Measurements from ENCODE around the gene KIRREL3. TPM values are rescaled to one million over a fixed set of nuclear protein-coding genes. Genes with fewer than 3 reads are reported as not detected.

Gene KIRREL3
- total and polyA plus RNA-seq, 9 donors: 0.25 to 5.3 (median 0.48) TPM

GRCh38 chr11:126999366-126999765, 1.2 kb downstream of the KIRREL3 start:
- WGBS, 3 donors: 65 to 75% (median 66%) methylated on average over 5 of the region's 5 CpGs
- no peaks in the 10 kb centered on the region for H3K9me3 ChIP-seq
- TF ChIP-seq POLR2A (IDR thresholded peaks at IDR 0.05) (no peak), EP300 (IDR thresholded peaks at IDR 0.05) (no peak), CTCF (IDR thresholded peaks at IDR 0.05) (no peak)
- H3K4me1 ChIP-seq (ENCODE audit: insufficient read depth): no peaks in the 10 kb centered on the region
- H3K4me3 ChIP-seq: no peak overlapping the region
- no peaks in the 10 kb centered on the region for H3K27me3 ChIP-seq
- no peak for DNase-seq
- no peak overlapping the region for H3K27ac ChIP-seq
- intact Hi-C loops (cut with DNase I): loop anchor here in 2 of 4 donors (10.0 kb wide), 2 partner anchors 555 to 695 kb away; partner anchors contain the start of gene DCPS (in 1 of the 2)
- no peaks in the 10 kb centered on the region for H3K36me3 ChIP-seq

GRCh38 chr11:126997641-126998040, 2.9 kb downstream of the KIRREL3 start:
- WGBS, 3 donors: 57 to 71% (median 65%) methylated on average over 4 of the region's 4 CpGs
- no peaks in the 10 kb centered on the region for H3K27me3 ChIP-seq
- intact Hi-C loops (cut with DNase I): loop anchor here in 2 of 4 donors (10.0 kb wide), 2 partner anchors 553 to 693 kb away; partner anchors contain the start of gene DCPS (in 1 of the 2)
- no peak overlapping the region for H3K27ac ChIP-seq
- TF ChIP-seq EP300 (IDR thresholded peaks at IDR 0.05): no peak
- H3K4me1 ChIP-seq (ENCODE audit: insufficient read depth): no peaks in the 10 kb centered on the region
- no peaks in the 10 kb centered on the region for H3K9me3 ChIP-seq
- no peak for DNase-seq
- H3K4me3 ChIP-seq: no peak overlapping the region
- H3K36me3 ChIP-seq: no peaks in the 10 kb centered on the region

GRCh38 chr11:126997196-126997595, 3.4 kb downstream of the KIRREL3 start:
- Histone ChIP-seq H3K27ac (no peak overlapping the region), H3K4me1 (ENCODE audit: insufficient read depth) (no peaks in the 10 kb centered on the region), H3K36me3 (no peaks in the 10 kb centered on the region), H3K27me3 (no peaks in the 10 kb centered on the region), H3K9me3 (no peaks in the 10 kb centered on the region), H3K4me3 (no peak overlapping the region)
- TF ChIP-seq CTCF (IDR thresholded peaks at IDR 0.05) (no peak), EP300 (IDR thresholded peaks at IDR 0.05) (no peak), POLR2A (IDR thresholded peaks at IDR 0.05) (no peak)
- intact Hi-C loops (cut with DNase I): loop anchor here in 2 of 4 donors (10.0 kb wide), 2 partner anchors 552 to 692 kb away; partner anchors contain the start of gene DCPS (in 1 of the 2)
- no peak for DNase-seq
- 42 to 49% (median 43%) methylated on average over 5 of the region's 5 CpGs for WGBS, 3 donors

- 53 to 68% (median 61%) methylated on average over 4 of the region's 4 CpGs for WGBS, 3 donors
- no peak for TF ChIP-seq EP300 (IDR thresholded peaks at IDR 0.05)
- TF ChIP-seq POLR2A (IDR thresholded peaks at IDR 0.05): no peak
- TF ChIP-seq CTCF (IDR thresholded peaks at IDR 0.05): no peak
- Histone ChIP-seq H3K36me3 (no peaks in the 10 kb centered on the region), H3K27ac (no peak overlapping the region), H3K9me3 (no peaks in the 10 kb centered on the region), H3K27me3 (no peaks in the 10 kb centered on the region), H3K4me3 (no peak overlapping the region), H3K4me1 (ENCODE audit: insufficient read depth) (no peaks in the 10 kb centered on the region)
- no peak for DNase-seq
- intact Hi-C loops (cut with DNase I): loop anchor here in 2 of 4 donors (10.0 kb wide), 2 partner anchors 551 to 691 kb away; partner anchors contain the start of gene DCPS (in 1 of the 2)
Observed at GRCh38 chr11:126996036-126996804, 4.3 kb downstream of the KIRREL3 start.

GRCh38 chr11:126993599-126993998, 7.0 kb downstream of the KIRREL3 start:
- no peaks in the 10 kb centered on the region for H3K27me3 ChIP-seq
- no peak overlapping the region for H3K4me3 ChIP-seq
- no peaks in the 10 kb centered on the region for H3K4me1 ChIP-seq (ENCODE audit: insufficient read depth)
- H3K36me3 ChIP-seq: no peaks in the 10 kb centered on the region
- intact Hi-C loops (cut with DNase I): loop anchor here in 3 of 4 donors (5.0 to 10.0 kb wide), 3 partner anchors 549 to 689 kb away; partner anchors contain the start of gene DCPS (in 1 of the 3)
- TF ChIP-seq POLR2A (IDR thresholded peaks at IDR 0.05): no peak
- no peak for TF ChIP-seq EP300 (IDR thresholded peaks at IDR 0.05)
- no peak for TF ChIP-seq CTCF (IDR thresholded peaks at IDR 0.05)
- no peak overlapping the region for H3K27ac ChIP-seq
- no peak for DNase-seq
- no peaks in the 10 kb centered on the region for H3K9me3 ChIP-seq
- WGBS, 3 donors: 87 to 93% (median 88%) methylated on average over 2 of the region's 2 CpGs

Measured in ovary (tissue), 9 donors.